HG03175 (cell line): ENCODE measurements around the gene CCDC82.
"Not testable (repeated sequence)": the region's sequence is repeated elsewhere in the genome, so short reads cannot be mapped to it uniquely, and the experiment has no call there.

ENCODE experiments used
- ATAC-seq: cut with Tn5 transposase; IDR thresholded peaks from one replicate; pipeline ENCODE4 v1.9.1; 2021; ENCODE audit warnings: mild to moderate bottlenecking, moderate library complexity; ENCODE audit not compliant: unreplicated experiment

The CCDC82 gene

GRCh38 chr11:96389720-96390487, at the start of gene CCDC82, which contains the start of gene JRKL:
Gene CCDC82 (minus strand): TSS chr11:96389912. CDS start chr11:96384747, 5,165 bp downstream.
Gene JRKL (plus strand): TSS chr11:96390013. CDS start chr11:96390650, 637 bp downstream.
- peak; percentile 92 for ATAC-seq

GRCh38 chr11:96432654-96433053, 42.9 kb upstream of the CCDC82 start:
- ATAC-seq = not testable (repeated sequence)

- ATAC-seq = no peak
Observed at GRCh38 chr11:96430668-96431067, 41.0 kb upstream of the CCDC82 start.

GRCh38 chr11:96424693-96425092, 35.0 kb upstream of the CCDC82 start:
- ATAC-seq = no peak

GRCh38 chr11:96413408-96413807, 23.7 kb upstream of the CCDC82 start:
- ATAC-seq = no peak

- ATAC-seq = no peak
Observed at GRCh38 chr11:96412761-96413381, 23.2 kb upstream of the CCDC82 start.

- not testable (repeated sequence) for ATAC-seq
Observed at GRCh38 chr11:96411412-96411811, 21.7 kb upstream of the CCDC82 start.

GRCh38 chr11:96400697-96401096, 11.0 kb upstream of the CCDC82 start:
- ATAC-seq = no peak

- no peak for ATAC-seq
Observed at GRCh38 chr11:96397863-96398262, 8.2 kb upstream of the CCDC82 start.

GRCh38 chr11:96396637-96397036, 6.9 kb upstream of the CCDC82 start:
- no peak for ATAC-seq

GRCh38 chr11:96394773-96395172, 5.1 kb upstream of the CCDC82 start:
- ATAC-seq = no peak

- no peak for ATAC-seq
Observed at GRCh38 chr11:96393753-96394348, 4.1 kb upstream of the CCDC82 start.

- no peak for ATAC-seq
Observed at GRCh38 chr11:96391698-96392307, 2.1 kb upstream of the CCDC82 start.

- ATAC-seq = no peak
Observed at GRCh38 chr11:96390488-96390792, 728 bp upstream of the CCDC82 start.

- ATAC-seq = peak; percentile 55
Observed at GRCh38 chr11:96388891-96389719, 607 bp downstream of the CCDC82 start.

GRCh38 chr11:96385187-96385586, 4.5 kb downstream of the CCDC82 start:
- no peak for ATAC-seq

- ATAC-seq = no peak
Observed at GRCh38 chr11:96384156-96384555, 5.6 kb downstream of the CCDC82 start.

GRCh38 chr11:96376796-96377195, 12.9 kb downstream of the CCDC82 start:
- no peak for ATAC-seq

- ATAC-seq = no peak
Observed at GRCh38 chr11:96373826-96374225, 15.9 kb downstream of the CCDC82 start.

- no peak for ATAC-seq
Observed at GRCh38 chr11:96367342-96367741, 22.4 kb downstream of the CCDC82 start.

GRCh38 chr11:96366024-96366423, 23.7 kb downstream of the CCDC82 start:
- ATAC-seq = no peak
